ENCODE results near the gene SDR42E2. TPM values are rescaled to one million over a fixed set of nuclear protein-coding genes. Genes with fewer than 3 reads are reported as not detected.
"Not testable (repeated sequence)": the region's sequence is repeated elsewhere in the genome, so short reads cannot be mapped to it uniquely, and the experiment has no call there.

SDR42E2 gene
- total and polyA plus RNA-seq, 12 donors, result 0.09 to 0.15 TPM; not detected in 10

GRCh38 chr16:22147853-22148252 lies 14.5 kb upstream of the SDR42E2 start:
- intact Hi-C loops (cut with DNase I), result no loop called here
- ATAC-seq, result no peak
- DNase-seq, result no peak
- Histone ChIP-seq H3K27ac (no peak overlapping the region), H3K9me3 (no peaks in the 10 kb centered on the region), H3K4me3 (no peak overlapping the region), H3K4me1 (no peaks in the 10 kb centered on the region), H3K36me3 (no peaks in the 10 kb centered on the region), H3K27me3 (no peaks in the 10 kb centered on the region)
- 66 to 69% methylated on average over 9 of the region's 9 CpGs for WGBS, 2 donors
- TF ChIP-seq, protein P1, sequence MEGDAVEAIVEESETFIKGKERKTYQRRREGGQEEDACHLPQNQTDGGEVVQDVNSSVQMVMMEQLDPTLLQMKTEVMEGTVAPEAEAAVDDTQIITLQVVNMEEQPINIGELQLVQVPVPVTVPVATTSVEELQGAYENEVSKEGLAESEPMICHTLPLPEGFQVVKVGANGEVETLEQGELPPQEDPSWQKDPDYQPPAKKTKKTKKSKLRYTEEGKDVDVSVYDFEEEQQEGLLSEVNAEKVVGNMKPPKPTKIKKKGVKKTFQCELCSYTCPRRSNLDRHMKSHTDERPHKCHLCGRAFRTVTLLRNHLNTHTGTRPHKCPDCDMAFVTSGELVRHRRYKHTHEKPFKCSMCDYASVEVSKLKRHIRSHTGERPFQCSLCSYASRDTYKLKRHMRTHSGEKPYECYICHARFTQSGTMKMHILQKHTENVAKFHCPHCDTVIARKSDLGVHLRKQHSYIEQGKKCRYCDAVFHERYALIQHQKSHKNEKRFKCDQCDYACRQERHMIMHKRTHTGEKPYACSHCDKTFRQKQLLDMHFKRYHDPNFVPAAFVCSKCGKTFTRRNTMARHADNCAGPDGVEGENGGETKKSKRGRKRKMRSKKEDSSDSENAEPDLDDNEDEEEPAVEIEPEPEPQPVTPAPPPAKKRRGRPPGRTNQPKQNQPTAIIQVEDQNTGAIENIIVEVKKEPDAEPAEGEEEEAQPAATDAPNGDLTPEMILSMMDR (IDR thresholded peaks at IDR 0.05), result no peak

GRCh38 chr16:22151246-22151998 lies 10.9 kb upstream of the SDR42E2 start:
- Histone ChIP-seq H3K36me3 (no peaks in the 10 kb centered on the region), H3K4me1 (no peaks in the 10 kb centered on the region), H3K4me3 (no peak overlapping the region), H3K27ac (no peak overlapping the region), H3K27me3 (no peaks in the 10 kb centered on the region), H3K9me3 (no peaks in the 10 kb centered on the region)
- ATAC-seq, result no peak
- 74 to 78% methylated on average over 7 of the region's 7 CpGs for WGBS, 2 donors
- intact Hi-C loops (cut with DNase I), result no loop called here
- TF ChIP-seq, protein P1 (IDR thresholded peaks at IDR 0.05), result no peak
- no peak for DNase-seq

- Histone ChIP-seq H3K36me3 (no peaks in the 10 kb centered on the region), H3K27ac (no peak overlapping the region), H3K9me3 (no peaks in the 10 kb centered on the region), H3K4me1 (no peaks in the 10 kb centered on the region), H3K4me3 (no peak overlapping the region), H3K27me3 (no peaks in the 10 kb centered on the region)
- no peak for ATAC-seq
- TF ChIP-seq, protein P1 (IDR thresholded peaks at IDR 0.05), result no peak
- WGBS, 2 donors, result 76% methylated on average over 11 of the region's 11 CpGs
- DNase-seq, result no peak
- intact Hi-C loops (cut with DNase I), result no loop called here
Measured at GRCh38 chr16:22152316-22152715, 10.0 kb upstream of the SDR42E2 start.

DNA sequence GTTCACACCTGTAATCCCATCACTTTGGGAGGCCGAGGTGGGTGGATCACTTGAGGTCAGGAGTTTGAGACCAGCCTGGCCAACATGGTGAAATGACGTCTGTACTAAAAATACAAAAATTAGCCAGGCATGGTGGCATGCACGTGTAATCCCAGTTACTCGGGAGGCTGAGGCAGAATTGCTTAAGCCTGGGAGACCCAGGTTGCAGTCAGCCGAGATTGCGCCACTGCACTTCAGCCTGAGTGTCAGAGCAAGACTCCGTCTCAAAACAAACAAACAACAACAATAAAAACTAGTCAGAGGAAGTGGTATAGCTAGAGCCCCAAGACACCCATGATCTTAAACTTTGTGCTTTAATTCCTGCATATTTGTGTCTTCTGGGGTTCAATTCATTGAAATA lies 9.2 kb upstream of the SDR42E2 start:
- H3K4me3 ChIP-seq; ATAC-seq; DNase-seq; H3K9me3 ChIP-seq; H3K27ac ChIP-seq; H3K36me3 ChIP-seq; H3K4me1 ChIP-seq; intact Hi-C loops (cut with DNase I); H3K27me3 ChIP-seq: not testable (repeated sequence)
- WGBS, 2 donors, result 75 to 80% methylated on average over 7 of the region's 7 CpGs

DNA sequence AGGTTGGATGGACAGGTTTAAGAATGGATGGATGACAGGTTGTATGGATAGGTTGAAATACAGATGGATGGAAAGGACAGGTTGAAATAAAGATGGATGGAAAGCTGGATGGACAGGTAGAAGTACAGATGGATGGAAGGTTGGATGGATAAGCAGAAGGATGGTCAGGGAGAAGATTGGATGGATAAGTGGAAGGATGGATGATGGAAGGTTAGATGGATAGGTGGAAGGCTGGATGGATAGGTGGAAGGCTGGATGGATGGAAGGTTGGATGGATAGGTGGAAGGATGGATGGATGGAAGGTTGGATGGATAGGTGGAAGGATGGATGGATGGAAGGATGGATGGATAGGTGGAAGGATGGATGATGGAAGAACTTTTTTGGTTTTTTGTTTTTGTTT lies 905 bp upstream of the SDR42E2 start:
- H3K27me3 ChIP-seq, result peaks cover 0 to 33% (median 31%) of the 10 kb centered on the region in 7 donors
- ATAC-seq (no peak), DNase-seq (no peak)
- H3K4me3 ChIP-seq, result no peak overlapping the region
- peaks cover 0 to 7% (median 0%) of the 10 kb centered on the region in 9 donors for H3K4me1 ChIP-seq
- intact Hi-C loops (cut with DNase I), result loop anchor here in 1 of 10 donors (10.0 kb wide), 1 partner anchor 57 kb away; no protein-coding TSS in a partner anchor
- peaks cover 0 to under 1% (median 0%) of the 10 kb centered on the region in 11 donors for H3K9me3 ChIP-seq
- TF ChIP-seq, protein P1 (IDR thresholded peaks at IDR 0.05), result no peak
- H3K36me3 ChIP-seq, result no peaks in the 10 kb centered on the region
- no peak overlapping the region for H3K27ac ChIP-seq
